ENCODE results near the gene MAPK8IP1. TPM values are rescaled to one million over a fixed set of nuclear protein-coding genes. Genes with fewer than 3 reads are reported as not detected.

The MAPK8IP1 gene
- total and polyA plus RNA-seq, 7 donors: 0.53 to 2.6 (median 1.3) TPM

DNA sequence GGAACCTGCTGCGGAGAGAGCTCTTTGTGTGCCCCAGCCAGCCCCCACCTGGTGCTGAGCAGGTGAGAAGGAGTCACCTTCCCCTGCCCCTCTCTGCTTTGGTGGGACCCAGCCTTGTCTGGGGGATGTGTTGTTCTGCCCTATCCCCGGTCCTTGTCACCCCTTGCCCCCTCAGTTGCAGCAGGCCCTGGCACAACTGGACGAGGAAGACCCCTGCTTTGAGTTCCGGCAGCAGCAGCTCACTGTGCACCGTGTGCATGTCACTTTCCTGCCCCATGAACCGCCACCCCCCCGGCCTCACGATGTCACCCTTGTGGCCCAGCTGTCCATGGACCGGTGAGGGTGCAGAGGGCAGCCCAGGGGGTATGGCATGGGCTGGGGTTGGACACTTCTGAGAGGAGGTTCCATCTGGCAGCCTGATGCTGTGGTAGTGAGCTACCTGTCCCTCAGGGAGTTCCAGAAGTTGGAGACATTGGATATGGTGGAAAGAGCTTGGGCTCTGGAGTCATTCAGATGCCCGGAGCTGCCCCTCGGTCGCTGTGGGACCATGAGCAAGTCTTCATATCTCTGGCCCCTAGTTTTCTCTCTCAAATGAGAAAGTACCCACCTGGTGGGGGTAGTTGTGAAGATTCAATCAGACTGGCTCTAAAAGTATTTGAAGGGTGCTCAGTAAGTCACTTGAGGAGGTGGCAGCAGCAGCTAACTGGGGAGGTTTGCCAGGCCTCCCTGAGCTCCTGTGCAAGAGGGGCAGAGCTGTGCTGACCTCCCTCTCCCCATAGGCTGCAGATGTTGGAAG lies 41.3 kb downstream of the MAPK8IP1 start:
- peaks cover 0 to 1% of the 10 kb centered on the region in 2 donors for H3K36me3 ChIP-seq (ENCODE audit: insufficient read depth in 1 of 2, low read depth in 1 of 2)
- no peak overlapping the region for H3K27ac ChIP-seq
- ATAC-seq: no peak
- 81 to 82% (median 82%) methylated on average over 12 of the region's 12 CpGs for WGBS, 3 donors
- intact Hi-C loops (cut with DNase I): no loop called here
- no peaks in the 10 kb centered on the region for H3K9me3 ChIP-seq
- H3K27me3 ChIP-seq (ENCODE audit: insufficient read depth in 3 of 3, low read length in 2 of 3): peaks cover 0 to 34% (median 13%) of the 10 kb centered on the region in 3 donors
- peak in 1 of 2 donors; percentile 43 for DNase-seq
- TF ChIP-seq, protein P1, sequence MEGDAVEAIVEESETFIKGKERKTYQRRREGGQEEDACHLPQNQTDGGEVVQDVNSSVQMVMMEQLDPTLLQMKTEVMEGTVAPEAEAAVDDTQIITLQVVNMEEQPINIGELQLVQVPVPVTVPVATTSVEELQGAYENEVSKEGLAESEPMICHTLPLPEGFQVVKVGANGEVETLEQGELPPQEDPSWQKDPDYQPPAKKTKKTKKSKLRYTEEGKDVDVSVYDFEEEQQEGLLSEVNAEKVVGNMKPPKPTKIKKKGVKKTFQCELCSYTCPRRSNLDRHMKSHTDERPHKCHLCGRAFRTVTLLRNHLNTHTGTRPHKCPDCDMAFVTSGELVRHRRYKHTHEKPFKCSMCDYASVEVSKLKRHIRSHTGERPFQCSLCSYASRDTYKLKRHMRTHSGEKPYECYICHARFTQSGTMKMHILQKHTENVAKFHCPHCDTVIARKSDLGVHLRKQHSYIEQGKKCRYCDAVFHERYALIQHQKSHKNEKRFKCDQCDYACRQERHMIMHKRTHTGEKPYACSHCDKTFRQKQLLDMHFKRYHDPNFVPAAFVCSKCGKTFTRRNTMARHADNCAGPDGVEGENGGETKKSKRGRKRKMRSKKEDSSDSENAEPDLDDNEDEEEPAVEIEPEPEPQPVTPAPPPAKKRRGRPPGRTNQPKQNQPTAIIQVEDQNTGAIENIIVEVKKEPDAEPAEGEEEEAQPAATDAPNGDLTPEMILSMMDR (IDR thresholded peaks at IDR 0.05): no peak
- peaks cover 6% of the 10 kb centered on the region for H3K4me1 ChIP-seq
- H3K4me3 ChIP-seq: no peak overlapping the region

DNA sequence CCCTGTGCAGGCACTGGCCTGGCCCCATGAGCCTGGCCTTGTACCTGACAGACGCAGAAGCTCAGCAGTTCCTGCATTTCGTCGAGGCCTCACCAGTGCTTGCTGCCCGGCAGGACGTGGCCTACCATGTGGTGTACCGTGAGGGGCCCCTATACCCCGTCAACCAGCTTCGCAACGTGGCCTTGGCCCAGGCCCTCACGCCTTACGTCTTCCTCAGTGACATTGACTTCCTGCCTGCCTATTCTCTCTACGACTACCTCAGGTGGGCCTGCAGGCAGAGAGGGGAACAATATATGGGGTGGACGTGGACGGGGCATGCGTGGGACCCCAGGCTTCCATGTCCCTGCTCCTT lies 41.9 kb downstream of the MAPK8IP1 start:
- Histone ChIP-seq H3K27ac (no peak overlapping the region), H3K4me1 (peaks cover 1% of the 10 kb centered on the region), H3K9me3 (no peaks in the 10 kb centered on the region), H3K4me3 (no peak overlapping the region), H3K27me3 (ENCODE audit: insufficient read depth in 3 of 3, low read length in 2 of 3) (peaks cover 0 to 29% (median 8%) of the 10 kb centered on the region in 3 donors), H3K36me3 (ENCODE audit: insufficient read depth in 1 of 2, low read depth in 1 of 2) (peaks cover 0 to 7% of the 10 kb centered on the region in 2 donors)
- WGBS, 3 donors: 73 to 76% (median 75%) methylated on average over 15 of the region's 15 CpGs
- TF ChIP-seq, protein P1 (IDR thresholded peaks at IDR 0.05): no peak
- no peak for ATAC-seq
- intact Hi-C loops (cut with DNase I): no loop called here
- DNase-seq: no peak

DNA sequence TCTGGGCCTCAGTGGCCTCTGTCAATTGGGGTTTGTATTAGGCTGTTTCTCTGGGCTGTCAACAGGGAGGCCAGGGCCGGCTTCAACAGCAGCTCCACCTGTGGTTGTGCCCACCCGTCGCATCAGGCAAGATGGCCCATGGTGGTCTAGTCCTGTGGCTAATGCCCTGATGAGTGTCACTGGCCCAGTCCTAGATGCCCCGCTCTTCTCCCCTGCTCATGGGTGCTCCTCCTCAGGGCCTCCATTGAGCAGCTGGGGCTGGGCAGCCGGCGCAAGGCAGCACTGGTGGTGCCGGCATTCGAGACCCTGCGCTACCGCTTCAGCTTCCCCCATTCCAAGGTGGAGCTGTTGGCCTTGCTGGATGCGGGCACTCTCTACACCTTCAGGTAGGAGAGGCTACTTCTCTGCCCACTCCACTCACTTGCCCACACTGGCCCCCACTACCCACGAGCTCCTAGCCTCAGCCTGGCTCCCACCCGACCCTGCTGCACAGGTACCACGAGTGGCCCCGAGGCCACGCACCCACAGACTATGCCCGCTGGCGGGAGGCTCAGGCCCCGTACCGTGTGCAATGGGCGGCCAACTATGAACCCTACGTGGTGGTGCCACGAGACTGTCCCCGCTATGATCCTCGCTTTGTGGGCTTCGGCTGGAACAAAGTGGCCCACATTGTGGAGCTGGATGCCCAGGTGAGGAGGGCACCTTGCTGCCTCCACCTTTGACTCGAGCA lies 42.4 kb downstream of the MAPK8IP1 start:
- intact Hi-C loops (cut with DNase I): no loop called here
- Histone ChIP-seq H3K4me1 (no peaks in the 10 kb centered on the region), H3K27me3 (ENCODE audit: insufficient read depth in 3 of 3, low read length in 2 of 3) (peaks cover 0 to 24% (median 3%) of the 10 kb centered on the region in 3 donors), H3K36me3 (ENCODE audit: insufficient read depth in 1 of 2, low read depth in 1 of 2) (peaks cover 0 to 12% of the 10 kb centered on the region in 2 donors), H3K9me3 (no peaks in the 10 kb centered on the region), H3K4me3 (no peak overlapping the region), H3K27ac (no peak overlapping the region)
- ATAC-seq (peak in 1 of 4 donors; percentile 11), DNase-seq (no peak)
- WGBS, 3 donors: 84 to 93% (median 92%) methylated on average over 27 of the region's 27 CpGs
- TF ChIP-seq, protein P1 (IDR thresholded peaks at IDR 0.05): no peak

DNA sequence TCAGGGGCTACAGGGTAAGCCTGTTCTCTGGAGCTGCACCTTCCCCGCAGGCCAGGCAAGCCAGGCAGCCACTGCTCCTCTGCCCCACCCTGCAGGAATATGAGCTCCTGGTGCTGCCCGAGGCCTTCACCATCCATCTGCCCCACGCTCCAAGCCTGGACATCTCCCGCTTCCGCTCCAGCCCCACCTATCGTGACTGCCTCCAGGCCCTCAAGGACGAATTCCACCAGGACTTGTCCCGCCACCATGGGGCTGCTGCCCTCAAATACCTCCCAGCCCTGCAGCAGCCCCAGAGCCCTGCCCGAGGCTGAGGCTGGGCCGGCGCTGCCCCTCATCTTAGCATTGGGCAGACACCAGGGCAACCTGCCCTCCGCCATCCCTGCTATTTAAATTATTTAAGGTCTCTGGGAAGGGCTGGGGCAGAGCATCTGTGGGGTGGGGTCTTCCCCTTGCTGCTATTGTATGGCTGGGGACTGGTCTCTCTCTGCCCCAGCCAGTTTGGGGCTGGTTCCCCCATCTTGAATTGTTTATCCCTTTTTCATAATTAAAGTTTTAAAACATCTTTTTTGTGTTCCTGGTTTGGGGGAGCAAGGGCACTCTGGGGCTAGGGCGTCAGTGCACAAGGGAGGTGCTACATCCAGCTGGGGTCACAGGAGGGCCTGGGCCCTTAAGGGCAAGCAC lies 43.2 kb downstream of the MAPK8IP1 start:
- no peak overlapping the region for H3K4me3 ChIP-seq
- no peaks in the 10 kb centered on the region for H3K9me3 ChIP-seq
- no peak for ATAC-seq
- intact Hi-C loops (cut with DNase I): no loop called here
- TF ChIP-seq, protein P1 (IDR thresholded peaks at IDR 0.05): no peak
- H3K36me3 ChIP-seq (ENCODE audit: insufficient read depth in 1 of 2, low read depth in 1 of 2): peaks cover 0 to 21% of the 10 kb centered on the region in 2 donors
- DNase-seq: no peak
- 72 to 78% (median 74%) methylated on average over 13 of the region's 13 CpGs for WGBS, 3 donors
- peaks cover 0 to 16% (median 3%) of the 10 kb centered on the region in 3 donors for H3K27me3 ChIP-seq (ENCODE audit: insufficient read depth in 3 of 3, low read length in 2 of 3)
- H3K4me1 ChIP-seq: no peaks in the 10 kb centered on the region
- no peak overlapping the region for H3K27ac ChIP-seq
